Pancreas (tissue), 10 donors: Measurements from ENCODE around the gene TOPAZ1. TPM values are rescaled to one million over a fixed set of nuclear protein-coding genes. Genes with fewer than 3 reads are reported as not detected.

Experiments
- ATAC-seq, 4 donors: fragments of 200-7000 bp; cut with Tn5 transposase; one replicate each; pipeline versions ENCODE4 v1.8.0 to v1.9.1; 2020; ENCODE audit warnings: mild to moderate bottlenecking in 4 of 4, moderate library complexity in 4 of 4
- DNase-seq, 6 donors: peaks; one replicate each; pipeline ENCODE4 v3.0.0-alpha.2; 2020
- FAIRE-seq: peaks from 2 replicates; lab custom pipeline; 2012; peaks lifted over from hg19 to GRCh38; lab: Jason Lieb, UNC
- H3K27ac ChIP-seq, 4 donors: fragments of 200-600 bp; sonication (generic); 1 replicate in 3 of 4; 2 replicates in 1 of 4; pipeline versions ENCODE4 v1.5.0 to v1.8.0; 2020
- H3K27me3 ChIP-seq, 4 donors: fragments of 200-600 bp; one replicate each; pipeline ENCODE4 v1.8.0; 2021
- H3K36me3 ChIP-seq, 3 donors: fragments of 200-600 bp; sonication (generic) in 1 of 3; one replicate each; pipeline versions ENCODE4 v1.5.0 to v1.8.0; 2020 to 2021
- H3K4me1 ChIP-seq, 3 donors: fragments of 200-600 bp; one replicate each; pipeline ENCODE4 v1.8.0; 2021
- H3K4me3 ChIP-seq, 4 donors: fragments of 200-600 bp; sonication (generic) in 2 of 4; one replicate each; pipeline versions ENCODE4 v1.5.0 to v1.8.0; 2020 to 2021
- H3K9me3 ChIP-seq, 4 donors: fragments of 200-600 bp; one replicate each; pipeline ENCODE4 v1.8.0; 2021
- WGBS, 2 donors: extraction: QIAGEN DNeasy Blood & Tissue Kit; methylation state at CpG; one replicate each; pipeline ENCODE4 v1.1.7; 2013; 5-methylcytosine and 5-hydroxymethylcytosine counted together
- intact Hi-C, 3 donors: fragments of 100-400 bp; cut with DNase I; formaldehyde crosslinking; loops; one replicate each; pipeline versions ENCODE4 v1.11.1 to v1.14.2; 2022
- polyA plus RNA-seq, 2 donors: library from polyadenylated mRNA; stranded (reverse); fragments of 200-250 nt; gene quantifications; one replicate each; pipeline ENCODE4 v1.2.3, GENCODE V29; 2013
- total RNA-seq, 6 donors: library from RNA; stranded (reverse); fragmentation: NEBNext Ultra II Directional in 4 of 6; extraction: Animal tissue kit (Norgen Biotek cat#: 25700) in 4 of 6; gene quantifications; one replicate each; pipeline versions ENCODE4 v1.2.1 to v1.2.4, GENCODE V29; 2021 to 2023
- TF ChIP-seq, protein P1 (sequence below), 4 donors: fragments of 200-600 bp; sonication (generic) in 3 of 4; IDR thresholded peaks; one replicate each; pipeline versions ENCODE4 v1.5.0 to v1.8.0; 2021; ENCODE audit warnings: antibody characterized with exemption in 4 of 4
- donor health status: healthy with polysubstance abuse.
- donor health status: DM: no; HTN: no; CAD: no; lungs with moderate emphysema.
- donor health status: DM: no; HTN: no; CAD: no.
- donor health status: control.
- donor health status: control.
- donor health status: Bipolar disorder and iron deficiency.
- donor health status: DM: yes; HTN: yes; CAD: no.
- donor health status: DM: no; HTN: no; CAD: no.
- donor health status: DM: no; HTN: no; CAD: no.
- donor health status: DM: yes; HTN: yes; CAD: no.

The TOPAZ1 gene
- total and polyA plus RNA-seq, 8 donors: not detected

DNA sequence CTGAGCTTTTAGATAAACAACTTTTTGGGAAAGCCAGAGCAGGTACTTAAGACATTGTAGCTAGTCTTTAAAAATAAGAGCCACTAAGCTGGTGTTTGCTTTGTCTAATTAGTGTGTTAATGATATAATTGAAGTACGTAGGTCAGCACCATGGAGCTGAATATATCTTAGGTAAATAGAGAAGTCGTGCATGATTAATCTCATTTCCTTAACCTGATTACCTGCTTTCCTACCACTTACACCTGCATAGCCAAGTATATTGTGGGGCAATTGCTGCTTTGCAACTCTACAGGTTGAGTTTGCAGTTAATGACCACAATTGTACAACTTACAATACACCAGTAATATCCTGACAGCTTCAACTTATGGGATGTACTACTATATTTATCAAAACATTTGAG, 17.6 kb upstream of the TOPAZ1 start:
- intact Hi-C loops: no loop called here
- 17% methylated on average over 2 of the region's 2 CpGs for WGBS, 2 donors
- no peaks in the 10 kb centered on the region for H3K9me3 ChIP-seq
- H3K4me1 ChIP-seq: no peaks in the 10 kb centered on the region
- no peaks in the 10 kb centered on the region for H3K36me3 ChIP-seq
- H3K27me3 ChIP-seq: peaks cover 0 to 3% (median 0%) of the 10 kb centered on the region in 4 donors
- FAIRE-seq: no peak
- no peak for ATAC-seq
- TF ChIP-seq, protein P1, sequence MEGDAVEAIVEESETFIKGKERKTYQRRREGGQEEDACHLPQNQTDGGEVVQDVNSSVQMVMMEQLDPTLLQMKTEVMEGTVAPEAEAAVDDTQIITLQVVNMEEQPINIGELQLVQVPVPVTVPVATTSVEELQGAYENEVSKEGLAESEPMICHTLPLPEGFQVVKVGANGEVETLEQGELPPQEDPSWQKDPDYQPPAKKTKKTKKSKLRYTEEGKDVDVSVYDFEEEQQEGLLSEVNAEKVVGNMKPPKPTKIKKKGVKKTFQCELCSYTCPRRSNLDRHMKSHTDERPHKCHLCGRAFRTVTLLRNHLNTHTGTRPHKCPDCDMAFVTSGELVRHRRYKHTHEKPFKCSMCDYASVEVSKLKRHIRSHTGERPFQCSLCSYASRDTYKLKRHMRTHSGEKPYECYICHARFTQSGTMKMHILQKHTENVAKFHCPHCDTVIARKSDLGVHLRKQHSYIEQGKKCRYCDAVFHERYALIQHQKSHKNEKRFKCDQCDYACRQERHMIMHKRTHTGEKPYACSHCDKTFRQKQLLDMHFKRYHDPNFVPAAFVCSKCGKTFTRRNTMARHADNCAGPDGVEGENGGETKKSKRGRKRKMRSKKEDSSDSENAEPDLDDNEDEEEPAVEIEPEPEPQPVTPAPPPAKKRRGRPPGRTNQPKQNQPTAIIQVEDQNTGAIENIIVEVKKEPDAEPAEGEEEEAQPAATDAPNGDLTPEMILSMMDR (IDR thresholded peaks at IDR 0.05): no peak
- no peak for DNase-seq
- H3K4me3 ChIP-seq: no peak overlapping the region
- no peak overlapping the region for H3K27ac ChIP-seq

DNA sequence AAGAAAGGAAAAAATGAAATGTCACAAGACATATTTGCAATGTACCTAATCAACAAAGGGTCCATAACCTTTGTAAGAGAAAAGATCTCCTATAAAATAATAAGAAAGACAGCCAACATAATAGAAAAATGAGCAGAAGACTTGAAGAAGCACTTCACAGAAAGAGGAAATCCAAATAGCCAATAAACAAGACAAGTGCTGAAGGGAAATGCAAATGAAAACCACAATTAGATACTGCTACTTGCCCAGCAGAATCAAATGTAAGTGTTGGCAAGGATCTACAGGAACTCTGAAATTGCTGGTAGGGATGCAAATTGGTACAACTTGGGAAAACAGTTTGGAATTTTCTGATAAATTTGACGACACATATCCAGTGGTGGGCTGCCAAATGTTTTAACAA, 15.1 kb upstream of the TOPAZ1 start:
- ATAC-seq: no peak
- TF ChIP-seq, protein P1 (IDR thresholded peaks at IDR 0.05): no peak
- Histone ChIP-seq H3K36me3 (no peaks in the 10 kb centered on the region), H3K4me3 (no peak overlapping the region), H3K4me1 (no peaks in the 10 kb centered on the region), H3K27ac (no peak overlapping the region), H3K9me3 (no peaks in the 10 kb centered on the region), H3K27me3 (peaks cover 0 to 3% (median 0%) of the 10 kb centered on the region in 4 donors)
- intact Hi-C loops: no loop called here
- WGBS, 2 donors: 44 to 56% methylated on average over 1 of the region's 1 CpG
- no peak for FAIRE-seq
- no peak for DNase-seq

DNA sequence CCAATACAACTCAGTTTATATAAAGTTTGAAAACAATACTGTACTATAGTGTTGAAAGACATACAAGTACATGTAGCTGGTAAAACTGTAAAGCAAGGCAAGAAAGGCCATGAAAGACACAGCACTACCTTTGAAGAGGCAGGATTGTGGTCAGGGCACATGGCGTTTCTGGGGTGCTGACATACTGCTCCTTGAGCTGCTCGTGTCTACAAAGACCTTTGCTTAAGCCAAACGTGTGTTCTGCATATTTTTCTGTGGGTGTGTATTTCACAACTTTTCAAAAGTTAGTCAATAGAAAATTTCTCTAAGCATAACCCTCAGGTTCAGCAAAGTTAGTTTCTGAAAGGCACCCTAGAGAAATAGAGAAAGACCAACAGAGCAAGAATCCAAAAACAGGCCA, 14.1 kb upstream of the TOPAZ1 start:
- no peak overlapping the region for H3K4me3 ChIP-seq
- TF ChIP-seq, protein P1 (IDR thresholded peaks at IDR 0.05): no peak
- H3K4me1 ChIP-seq: no peaks in the 10 kb centered on the region
- no peak for FAIRE-seq
- H3K27ac ChIP-seq: no peak overlapping the region
- no peak for ATAC-seq
- no peaks in the 10 kb centered on the region for H3K9me3 ChIP-seq
- H3K27me3 ChIP-seq: peaks cover 0 to 3% (median 0%) of the 10 kb centered on the region in 4 donors
- no peak for DNase-seq
- 59 to 69% methylated on average over 3 of the region's 3 CpGs for WGBS, 2 donors
- no peaks in the 10 kb centered on the region for H3K36me3 ChIP-seq
- intact Hi-C loops: no loop called here

DNA sequence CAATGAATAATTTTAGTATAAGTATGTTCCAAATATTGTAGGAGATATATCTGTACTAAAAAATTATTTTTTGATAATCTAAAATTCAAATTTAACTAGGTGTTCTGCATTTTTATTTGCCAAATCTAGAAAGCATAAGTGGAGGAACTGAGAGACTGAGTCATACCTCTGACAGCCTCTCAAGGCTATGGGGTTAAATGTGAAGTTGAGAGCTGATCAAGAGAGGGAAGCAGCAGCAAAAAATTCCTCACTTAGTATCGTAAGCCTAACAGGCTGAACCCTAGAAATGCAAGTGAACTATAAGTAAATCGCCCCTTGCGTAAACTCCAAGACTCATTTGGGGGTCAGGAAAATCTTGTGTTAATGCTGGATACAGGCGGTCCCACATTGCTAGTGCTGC, 12.8 kb upstream of the TOPAZ1 start:
- Histone ChIP-seq H3K27ac (no peak overlapping the region), H3K9me3 (no peaks in the 10 kb centered on the region), H3K36me3 (no peaks in the 10 kb centered on the region), H3K4me3 (no peak overlapping the region), H3K27me3 (peaks cover 0 to 3% (median 0%) of the 10 kb centered on the region in 4 donors), H3K4me1 (no peaks in the 10 kb centered on the region)
- WGBS, 2 donors: 81 to 87% methylated on average over 4 of the region's 4 CpGs
- DNase-seq: no peak
- TF ChIP-seq, protein P1 (IDR thresholded peaks at IDR 0.05): no peak
- no peak for FAIRE-seq
- intact Hi-C loops: no loop called here
- ATAC-seq: no peak

DNA sequence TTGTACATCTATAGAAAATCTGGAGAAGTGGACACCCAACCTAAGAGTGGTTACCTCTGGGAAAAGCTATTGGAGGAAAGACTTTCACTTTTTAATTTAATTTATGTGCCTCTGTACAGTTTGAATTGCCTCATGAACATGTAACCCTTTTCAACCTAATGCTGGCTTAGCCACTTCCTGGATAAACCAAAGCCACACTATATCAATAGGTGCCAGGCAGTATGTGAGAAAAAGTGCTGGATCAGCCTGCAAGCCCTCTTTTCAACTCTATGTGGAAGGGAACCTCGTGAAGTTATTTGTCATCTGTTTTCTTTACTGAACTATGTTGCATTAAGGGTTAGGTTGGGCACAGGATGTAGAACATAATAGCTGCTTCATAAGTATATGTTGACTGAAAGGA, 9.3 kb upstream of the TOPAZ1 start:
- peaks cover 0 to 5% (median 0%) of the 10 kb centered on the region in 3 donors for H3K4me1 ChIP-seq
- DNase-seq (no peak), ATAC-seq (no peak), FAIRE-seq (no peak)
- no peak overlapping the region for H3K27ac ChIP-seq
- H3K4me3 ChIP-seq: no peak overlapping the region
- intact Hi-C loops: no loop called here
- no peaks in the 10 kb centered on the region for H3K27me3 ChIP-seq
- H3K36me3 ChIP-seq: no peaks in the 10 kb centered on the region
- no peaks in the 10 kb centered on the region for H3K9me3 ChIP-seq
- 32 to 41% methylated on average over 1 of the region's 1 CpG for WGBS, 2 donors
- TF ChIP-seq, protein P1 (IDR thresholded peaks at IDR 0.05): no peak
